ENCODE results near the gene MARF1. TPM values are rescaled to one million over a fixed set of nuclear protein-coding genes. Genes with fewer than 3 reads are reported as not detected.

The MARF1 gene
- polyA plus RNA-seq, 3 donors = 5.7 to 39.9 (median 9.8) TPM

DNA sequence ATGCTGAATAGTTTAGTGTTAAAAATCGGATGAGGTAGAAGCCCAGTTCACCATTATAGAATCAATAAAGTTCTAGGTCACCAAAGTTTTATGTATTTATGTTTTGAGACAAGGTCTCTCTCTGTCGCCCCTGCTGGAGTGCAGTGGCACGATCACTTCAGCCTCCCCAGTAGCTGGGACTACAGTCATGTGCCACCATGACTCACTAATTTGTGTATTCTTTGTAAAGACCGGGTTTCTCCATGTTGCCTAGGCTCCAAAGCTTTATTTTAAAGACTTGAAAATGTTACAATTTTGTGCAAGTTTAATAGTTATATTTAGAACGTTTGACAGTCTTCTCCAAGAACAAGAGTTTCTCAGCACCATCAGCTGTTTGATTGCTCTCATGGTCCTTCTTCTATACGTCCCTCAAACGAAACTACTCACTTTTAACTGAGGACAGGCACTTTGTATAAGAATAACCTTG lies 39.2 kb upstream of the MARF1 start:
- Histone ChIP-seq H3K4me1 (ENCODE audit: control insufficient read depth in 1 of 2, insufficient read depth in 2 of 2, low read length in 2 of 2) (peaks cover 3 to 6% of the 10 kb centered on the region in 2 donors), H3K9ac (ENCODE audit: insufficient read depth, low read length, poor library complexity, severe bottlenecking) (no peak overlapping the region), H2AFZ (ENCODE audit: insufficient read depth, low read depth, low read length, poor library complexity, severe bottlenecking) (peak overlapping the region; percentile 36), H4K20me1 (ENCODE audit: insufficient read depth, low read length) (peaks cover 33% of the 10 kb centered on the region), H3K27ac (ENCODE audit: low read depth in 1 of 2, low read length in 2 of 2) (peak overlapping the region; percentile 31 to 76), H3K79me2 (ENCODE audit: insufficient read depth, low read length) (peaks cover 72% of the 10 kb centered on the region), H3K4me2 (replicated peaks; ENCODE audit: extremely low read depth, low read length, poor library complexity, severe bottlenecking) (no peak overlapping the region), H3K4me3 (replicated peaks in 1 of 3; ENCODE audit: low read depth in 2 of 3, low read length in 3 of 3) (no peak overlapping the region), H3K9me3 (replicated peaks in 1 of 2; ENCODE audit: control insufficient read depth in 1 of 2, insufficient read depth in 1 of 2, low read length in 2 of 2) (no peaks in the 10 kb centered on the region), H3K27me3 (ENCODE audit: control insufficient read depth in 2 of 2, insufficient read depth in 2 of 2, low read length in 2 of 2) (no peaks in the 10 kb centered on the region), H3K36me3 (replicated peaks in 1 of 2; ENCODE audit: control insufficient read depth in 1 of 2, insufficient read depth in 2 of 2, low read length in 2 of 2) (peaks cover 77 to 90% of the 10 kb centered on the region in 2 donors)
- TF ChIP-seq, protein P1, sequence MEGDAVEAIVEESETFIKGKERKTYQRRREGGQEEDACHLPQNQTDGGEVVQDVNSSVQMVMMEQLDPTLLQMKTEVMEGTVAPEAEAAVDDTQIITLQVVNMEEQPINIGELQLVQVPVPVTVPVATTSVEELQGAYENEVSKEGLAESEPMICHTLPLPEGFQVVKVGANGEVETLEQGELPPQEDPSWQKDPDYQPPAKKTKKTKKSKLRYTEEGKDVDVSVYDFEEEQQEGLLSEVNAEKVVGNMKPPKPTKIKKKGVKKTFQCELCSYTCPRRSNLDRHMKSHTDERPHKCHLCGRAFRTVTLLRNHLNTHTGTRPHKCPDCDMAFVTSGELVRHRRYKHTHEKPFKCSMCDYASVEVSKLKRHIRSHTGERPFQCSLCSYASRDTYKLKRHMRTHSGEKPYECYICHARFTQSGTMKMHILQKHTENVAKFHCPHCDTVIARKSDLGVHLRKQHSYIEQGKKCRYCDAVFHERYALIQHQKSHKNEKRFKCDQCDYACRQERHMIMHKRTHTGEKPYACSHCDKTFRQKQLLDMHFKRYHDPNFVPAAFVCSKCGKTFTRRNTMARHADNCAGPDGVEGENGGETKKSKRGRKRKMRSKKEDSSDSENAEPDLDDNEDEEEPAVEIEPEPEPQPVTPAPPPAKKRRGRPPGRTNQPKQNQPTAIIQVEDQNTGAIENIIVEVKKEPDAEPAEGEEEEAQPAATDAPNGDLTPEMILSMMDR (IDR thresholded peaks at IDR 0.05) = peak; percentile 86
- no peak overlapping the region for H3K4me3 Mint-ChIP-seq
- H3K9me3 Mint-ChIP-seq = no peaks in the 10 kb centered on the region
- H3K4me1 Mint-ChIP-seq = peaks cover 5% of the 10 kb centered on the region
- 20% methylated on average over 1 of the region's 7 CpGs for WGBS (ENCODE audit: insufficient coverage)
- peaks cover 0 to under 1% (median 0%) of the 10 kb centered on the region in 3 donors for H3K27me3 Mint-ChIP-seq (ENCODE audit: low read depth in 3 of 3)
- DNase-seq = peak; percentile 79 to 89 (median 85)
- peaks cover 60 to 87% of the 10 kb centered on the region in 2 donors for H3K36me3 Mint-ChIP-seq
- intact Hi-C loops (cut with micrococcal nuclease) = loop anchor here in 1 of 2 donors (5.0 kb wide), 1 partner anchor 40 kb away; the partner anchor contains the start of gene MARF1
- H3K27ac Mint-ChIP-seq = peak overlapping the region; percentile 57 to 87 (median 70)

DNA sequence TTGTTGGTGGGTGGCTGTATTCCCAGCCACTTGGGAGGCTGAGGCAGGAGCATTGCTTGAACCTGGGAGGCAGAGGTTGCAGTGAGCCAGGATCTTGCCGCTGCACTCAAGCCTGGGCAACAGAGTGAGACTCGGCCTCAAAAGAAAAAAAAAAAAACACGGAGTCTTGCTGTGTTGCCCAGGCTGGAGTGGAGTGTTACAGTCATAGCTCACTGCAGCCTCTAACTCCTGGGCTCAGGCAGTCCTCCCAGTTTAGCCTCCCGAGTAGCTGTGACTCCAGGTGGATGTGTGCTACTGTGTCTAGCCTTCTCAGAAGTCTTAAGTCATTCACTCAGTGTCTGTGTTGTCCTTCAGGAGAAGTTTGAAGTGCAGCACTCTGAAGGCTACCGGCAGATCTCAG lies 34.5 kb upstream of the MARF1 start:
- Histone ChIP-seq H3K27ac (ENCODE audit: low read depth in 1 of 2, low read length in 2 of 2) (peak overlapping the region in 1 of 2 donors; percentile 56), H2AFZ (ENCODE audit: insufficient read depth, low read depth, low read length, poor library complexity, severe bottlenecking) (no peak overlapping the region), H4K20me1 (ENCODE audit: insufficient read depth, low read length) (no peaks in the 10 kb centered on the region), H3K9ac (ENCODE audit: insufficient read depth, low read length, poor library complexity, severe bottlenecking) (no peak overlapping the region), H3K4me1 (ENCODE audit: control insufficient read depth in 1 of 2, insufficient read depth in 2 of 2, low read length in 2 of 2) (peaks cover 23 to 30% of the 10 kb centered on the region in 2 donors), H3K27me3 (ENCODE audit: control insufficient read depth in 2 of 2, insufficient read depth in 2 of 2, low read length in 2 of 2) (no peaks in the 10 kb centered on the region), H3K79me2 (ENCODE audit: insufficient read depth, low read length) (peaks cover 77% of the 10 kb centered on the region), H3K9me3 (replicated peaks in 1 of 2; ENCODE audit: control insufficient read depth in 1 of 2, insufficient read depth in 1 of 2, low read length in 2 of 2) (no peaks in the 10 kb centered on the region), H3K4me3 (replicated peaks in 1 of 3; ENCODE audit: low read depth in 2 of 3, low read length in 3 of 3) (no peak overlapping the region), H3K36me3 (replicated peaks in 1 of 2; ENCODE audit: control insufficient read depth in 1 of 2, insufficient read depth in 2 of 2, low read length in 2 of 2) (peaks cover 34 to 74% of the 10 kb centered on the region in 2 donors), H3K4me2 (replicated peaks; ENCODE audit: extremely low read depth, low read length, poor library complexity, severe bottlenecking) (no peak overlapping the region)
- Mint-ChIP-seq H3K27ac (peak overlapping the region in 4 of 7 donors; percentile 8 to 89 (median 77)), H3K9me3 (no peaks in the 10 kb centered on the region), H3K4me3 (no peak overlapping the region), H3K36me3 (peaks cover 55 to 78% of the 10 kb centered on the region in 2 donors), H3K4me1 (peaks cover 35% of the 10 kb centered on the region), H3K27me3 (ENCODE audit: low read depth in 3 of 3) (peaks cover 0 to 6% (median 2%) of the 10 kb centered on the region in 3 donors)
- intact Hi-C loops (cut with micrococcal nuclease) = loop anchor here in 1 of 2 donors (10.0 kb wide), 1 partner anchor 83 kb away; no protein-coding TSS in a partner anchor
- 100% methylated on average over 5 of the region's 5 CpGs for WGBS (ENCODE audit: insufficient coverage)
- TF ChIP-seq, protein P1 (IDR thresholded peaks at IDR 0.05) = no peak
- DNase-seq = no peak
